ENCODE data around the gene TTR. TPM values are rescaled to one million over a fixed set of nuclear protein-coding genes. Genes with fewer than 3 reads are reported as not detected.

TTR gene
- total RNA-seq, 1 donor from 2014 or later, result not detected

GRCh38 chr18:31611511-31611910 lies 19.8 kb downstream of the TTR start:
- no peak for DNase-seq
- no peaks in the 10 kb centered on the region for H3K9me3 Mint-ChIP-seq (ENCODE audit: unreplicated experiment)

GRCh38 chr18:31612124-31612523 lies 20.4 kb downstream of the TTR start:
- DNase-seq, result no peak
- Mint-ChIP-seq H3K27ac (ENCODE audit: unreplicated experiment) (no peak overlapping the region), H3K4me1 (ENCODE audit: low read depth, unreplicated experiment) (peaks cover 11% of the 10 kb centered on the region), H3K36me3 (ENCODE audit: unreplicated experiment) (no peaks in the 10 kb centered on the region), H3K27me3 (ENCODE audit: unreplicated experiment) (no peaks in the 10 kb centered on the region), H3K4me3 (ENCODE audit: unreplicated experiment) (no peak overlapping the region), H3K9me3 (ENCODE audit: unreplicated experiment) (peaks cover 1% of the 10 kb centered on the region)
- TF ChIP-seq CTCF (IDR thresholded peaks at IDR 0.05; ENCODE audit: partially characterized antibody, unreplicated experiment), result no peak

More at GRCh38 chr18:31611511-31611910, 19.8 kb downstream of the TTR start:
- peaks cover 11% of the 10 kb centered on the region for H3K4me1 Mint-ChIP-seq (ENCODE audit: low read depth, unreplicated experiment)
- no peaks in the 10 kb centered on the region for H3K36me3 Mint-ChIP-seq (ENCODE audit: unreplicated experiment)
- TF ChIP-seq CTCF (IDR thresholded peaks at IDR 0.05; ENCODE audit: partially characterized antibody, unreplicated experiment), result no peak
- H3K4me3 Mint-ChIP-seq (ENCODE audit: unreplicated experiment), result no peak overlapping the region
- no peaks in the 10 kb centered on the region for H3K27me3 Mint-ChIP-seq (ENCODE audit: unreplicated experiment)
- no peak overlapping the region for H3K27ac Mint-ChIP-seq (ENCODE audit: unreplicated experiment)

- TF ChIP-seq CTCF (IDR thresholded peaks at IDR 0.05; ENCODE audit: partially characterized antibody, unreplicated experiment), result no peak
- Mint-ChIP-seq H3K4me1 (ENCODE audit: low read depth, unreplicated experiment) (peaks cover 11% of the 10 kb centered on the region), H3K9me3 (ENCODE audit: unreplicated experiment) (peaks cover 1% of the 10 kb centered on the region), H3K27me3 (ENCODE audit: unreplicated experiment) (no peaks in the 10 kb centered on the region), H3K36me3 (ENCODE audit: unreplicated experiment) (no peaks in the 10 kb centered on the region), H3K4me3 (ENCODE audit: unreplicated experiment) (no peak overlapping the region), H3K27ac (ENCODE audit: unreplicated experiment) (no peak overlapping the region)
- no peak for DNase-seq
Measured at GRCh38 chr18:31614044-31614443, 22.4 kb downstream of the TTR start.

GRCh38 chr18:31616586-31616985 lies 24.9 kb downstream of the TTR start:
- DNase-seq, result no peak
- no peak overlapping the region for H3K4me3 Mint-ChIP-seq (ENCODE audit: unreplicated experiment)
- H3K4me1 Mint-ChIP-seq (ENCODE audit: low read depth, unreplicated experiment), result no peaks in the 10 kb centered on the region
- no peaks in the 10 kb centered on the region for H3K36me3 Mint-ChIP-seq (ENCODE audit: unreplicated experiment)
- peaks cover 4% of the 10 kb centered on the region for H3K9me3 Mint-ChIP-seq (ENCODE audit: unreplicated experiment)
- no peaks in the 10 kb centered on the region for H3K27me3 Mint-ChIP-seq (ENCODE audit: unreplicated experiment)
- TF ChIP-seq CTCF (IDR thresholded peaks at IDR 0.05; ENCODE audit: partially characterized antibody, unreplicated experiment), result no peak
- no peak overlapping the region for H3K27ac Mint-ChIP-seq (ENCODE audit: unreplicated experiment)

- H3K4me3 Mint-ChIP-seq (ENCODE audit: unreplicated experiment), result no peak overlapping the region
- DNase-seq, result no peak
- H3K27me3 Mint-ChIP-seq (ENCODE audit: unreplicated experiment), result no peaks in the 10 kb centered on the region
- peaks cover 4% of the 10 kb centered on the region for H3K9me3 Mint-ChIP-seq (ENCODE audit: unreplicated experiment)
- no peak overlapping the region for H3K27ac Mint-ChIP-seq (ENCODE audit: unreplicated experiment)
- H3K36me3 Mint-ChIP-seq (ENCODE audit: unreplicated experiment), result no peaks in the 10 kb centered on the region
- TF ChIP-seq CTCF (IDR thresholded peaks at IDR 0.05; ENCODE audit: partially characterized antibody, unreplicated experiment), result no peak
- H3K4me1 Mint-ChIP-seq (ENCODE audit: low read depth, unreplicated experiment), result no peaks in the 10 kb centered on the region
Measured at GRCh38 chr18:31617031-31617717, 25.5 kb downstream of the TTR start.
